Ovary (tissue), 3 donors: ENCODE results near the gene EPB41L4B.

Experiments used
- CTCF ChIP-seq, 3 donors: fragments of 450-650 bp in 2 of 3; fragments of 200-600 bp in 1 of 3; IDR thresholded peaks; one replicate each; pipeline versions ENCODE4 v1.5.1 to v1.8.0; 2016 to 2022; ENCODE audit warnings: antibody characterized with exemption in 3 of 3, mild to moderate bottlenecking in 1 of 3
- POLR2A ChIP-seq: fragments of 450-650 bp; IDR thresholded peaks from one replicate; pipeline ENCODE4 v1.6.1; 2017; ENCODE audit warnings: antibody characterized with exemption, mild to moderate bottlenecking, moderate library complexity
- donor health status: DM: no; HTN: no; CAD: no.

GRCh38 chr9:109264877-109265587, 55.8 kb downstream of the EPB41L4B start:
- TF ChIP-seq CTCF (IDR thresholded peaks at IDR 0.05) (no peak), POLR2A (no peak)
